C4-2B (cell line): ENCODE results near the gene GSDMA.

ENCODE experiments used
- ZFX ChIP-seq: fragments of 450-650 bp; IDR thresholded peaks from 2 replicates; pipeline ENCODE4 v1.6.1; 2017
- TF ChIP-seq, protein P1 (sequence below): fragments of 450-650 bp; conservative IDR thresholded peaks from 2 replicates; pipeline ENCODE4 v1.5.1; 2017; ENCODE audit warnings: mild to moderate bottlenecking

DNA sequence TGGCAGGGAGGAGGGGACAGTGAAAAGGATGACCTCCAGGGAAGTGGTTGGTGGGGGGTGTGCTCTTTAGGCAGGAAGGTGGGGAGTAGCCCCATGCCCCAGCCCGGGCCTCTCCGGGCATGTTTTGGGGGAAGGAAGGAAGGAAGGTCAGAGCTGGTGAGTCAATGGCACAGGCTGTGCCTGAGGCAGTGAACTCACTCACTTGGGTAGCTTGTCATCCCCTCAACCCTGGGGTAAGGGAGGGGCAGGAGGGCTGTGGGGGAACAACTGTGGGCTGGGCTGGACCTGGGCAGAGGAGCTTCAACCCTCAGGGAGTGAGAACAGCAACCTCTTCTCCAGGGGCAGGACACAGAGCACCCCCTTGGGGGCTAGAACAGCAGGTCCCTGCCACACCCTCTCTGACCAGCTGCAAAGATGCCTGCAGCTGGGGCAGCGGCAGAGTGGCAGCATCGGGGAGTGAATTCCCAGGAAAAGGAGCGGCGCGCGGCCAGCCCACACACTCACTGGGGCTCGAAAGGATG, 58.7 kb downstream of the GSDMA start:
- TF ChIP-seq, protein P1, sequence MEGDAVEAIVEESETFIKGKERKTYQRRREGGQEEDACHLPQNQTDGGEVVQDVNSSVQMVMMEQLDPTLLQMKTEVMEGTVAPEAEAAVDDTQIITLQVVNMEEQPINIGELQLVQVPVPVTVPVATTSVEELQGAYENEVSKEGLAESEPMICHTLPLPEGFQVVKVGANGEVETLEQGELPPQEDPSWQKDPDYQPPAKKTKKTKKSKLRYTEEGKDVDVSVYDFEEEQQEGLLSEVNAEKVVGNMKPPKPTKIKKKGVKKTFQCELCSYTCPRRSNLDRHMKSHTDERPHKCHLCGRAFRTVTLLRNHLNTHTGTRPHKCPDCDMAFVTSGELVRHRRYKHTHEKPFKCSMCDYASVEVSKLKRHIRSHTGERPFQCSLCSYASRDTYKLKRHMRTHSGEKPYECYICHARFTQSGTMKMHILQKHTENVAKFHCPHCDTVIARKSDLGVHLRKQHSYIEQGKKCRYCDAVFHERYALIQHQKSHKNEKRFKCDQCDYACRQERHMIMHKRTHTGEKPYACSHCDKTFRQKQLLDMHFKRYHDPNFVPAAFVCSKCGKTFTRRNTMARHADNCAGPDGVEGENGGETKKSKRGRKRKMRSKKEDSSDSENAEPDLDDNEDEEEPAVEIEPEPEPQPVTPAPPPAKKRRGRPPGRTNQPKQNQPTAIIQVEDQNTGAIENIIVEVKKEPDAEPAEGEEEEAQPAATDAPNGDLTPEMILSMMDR = no peak
- no peak for TF ChIP-seq ZFX
